Mucosa of descending colon (tissue), 3 donors: Measurements from ENCODE around the gene RUNX3. TPM values are rescaled to one million over a fixed set of nuclear protein-coding genes. Genes with fewer than 3 reads are reported as not detected.

Experiments
- ATAC-seq: fragments of 200-7000 bp; cut with Tn5 transposase; one replicate; pipeline ENCODE4 v1.9.1; 2020; ENCODE audit warnings: mild to moderate bottlenecking, moderate library complexity
- DNase-seq, 3 donors: peaks; one replicate each; pipeline ENCODE4 v3.0.0-alpha.2; 2020
- H3K36me3 ChIP-seq: fragments of 200-600 bp; one replicate; pipeline ENCODE4 v1.8.0; 2021; ENCODE audit warnings: low read depth, mild to moderate bottlenecking
- H3K4me1 ChIP-seq: fragments of 200-600 bp; one replicate; pipeline ENCODE4 v1.8.0; 2021; ENCODE audit warnings: low read depth, mild to moderate bottlenecking
- H3K4me3 ChIP-seq: fragments of 200-600 bp; one replicate; pipeline ENCODE4 v1.8.0; 2021; ENCODE audit warnings: mild to moderate bottlenecking
- H3K9me3 ChIP-seq: fragments of 200-600 bp; one replicate; pipeline ENCODE4 v1.8.0; 2021; ENCODE audit warnings: mild to moderate bottlenecking
- intact Hi-C, 2 donors: fragments of 100-400 bp; cut with DNase I in 1 of 2; cut with micrococcal nuclease in 1 of 2; formaldehyde crosslinking; loops; one replicate each; pipeline versions ENCODE4 v1.11.0 to v1.11.1; 2022; cut with DNase I, micrococcal nuclease
- total RNA-seq, 3 donors: library from RNA; stranded (reverse); fragmentation: NEBNext Ultra II Directional in 2 of 3; extraction: Animal tissue kit (Norgen Biotek cat#: 25700) in 2 of 3; gene quantifications; one replicate each; pipeline versions ENCODE4 v1.2.1 to v1.2.4, GENCODE V29; 2021 to 2023
- TF ChIP-seq, protein P1 (sequence below): fragments of 200-600 bp; IDR thresholded peaks from one replicate; pipeline ENCODE4 v1.8.0; 2022; ENCODE audit warnings: antibody characterized with exemption, mild to moderate bottlenecking
- donor health status: DM: no; HTN: no; CAD: no; lungs with moderate emphysema.
- donor health status: DM: no; HTN: no; CAD: no.
- donor health status: DM: no; HTN: yes; CAD: no.

Gene RUNX3
- total RNA-seq, 3 donors from 2014 or later = 3.2 to 6.1 (median 5.0) TPM

DNA sequence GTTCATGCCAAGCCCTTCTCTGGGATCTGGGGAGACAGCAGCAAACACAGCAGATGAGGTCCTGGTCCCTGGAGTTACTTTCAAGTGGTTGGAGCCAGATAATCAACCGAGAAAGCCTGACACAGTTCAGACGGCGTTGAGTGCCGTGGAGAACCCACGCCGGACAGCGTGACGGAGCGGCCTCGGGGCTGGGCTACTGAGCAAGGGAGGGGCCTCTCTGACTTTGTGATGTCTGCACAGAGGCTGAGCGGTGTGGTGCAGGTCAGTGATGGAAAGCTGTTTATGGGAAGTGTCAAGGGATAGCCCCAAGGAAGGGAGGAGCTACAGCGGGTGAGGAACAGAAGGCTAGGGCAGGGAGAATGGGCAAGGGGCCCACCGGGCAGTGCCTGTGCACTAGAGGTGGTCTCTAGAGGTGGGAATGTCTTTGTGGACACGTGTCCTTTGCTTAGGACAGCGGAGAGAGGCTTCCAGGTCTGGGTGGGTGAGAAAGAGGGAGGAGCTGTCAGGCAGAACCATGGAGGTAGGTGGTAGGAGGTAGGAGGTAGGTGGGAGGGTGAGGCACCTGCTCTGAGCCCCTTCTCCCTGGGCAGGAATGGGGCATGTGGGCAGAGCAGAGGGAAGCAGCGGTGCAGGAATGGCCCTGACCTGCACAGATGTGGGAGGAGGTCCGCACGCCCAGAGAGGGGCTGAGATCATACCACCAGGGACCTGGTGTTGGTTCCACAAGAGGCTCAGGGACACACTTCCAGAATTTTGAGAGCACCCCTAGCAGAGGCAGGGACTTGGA, 62.8 kb downstream of the RUNX3 start:
- Histone ChIP-seq H3K4me1 (peaks cover 20% of the 10 kb centered on the region), H3K36me3 (no peaks in the 10 kb centered on the region), H3K9me3 (no peaks in the 10 kb centered on the region), H3K4me3 (no peak overlapping the region)
- ATAC-seq = no peak
- intact Hi-C loops = no loop called here
- TF ChIP-seq, protein P1, sequence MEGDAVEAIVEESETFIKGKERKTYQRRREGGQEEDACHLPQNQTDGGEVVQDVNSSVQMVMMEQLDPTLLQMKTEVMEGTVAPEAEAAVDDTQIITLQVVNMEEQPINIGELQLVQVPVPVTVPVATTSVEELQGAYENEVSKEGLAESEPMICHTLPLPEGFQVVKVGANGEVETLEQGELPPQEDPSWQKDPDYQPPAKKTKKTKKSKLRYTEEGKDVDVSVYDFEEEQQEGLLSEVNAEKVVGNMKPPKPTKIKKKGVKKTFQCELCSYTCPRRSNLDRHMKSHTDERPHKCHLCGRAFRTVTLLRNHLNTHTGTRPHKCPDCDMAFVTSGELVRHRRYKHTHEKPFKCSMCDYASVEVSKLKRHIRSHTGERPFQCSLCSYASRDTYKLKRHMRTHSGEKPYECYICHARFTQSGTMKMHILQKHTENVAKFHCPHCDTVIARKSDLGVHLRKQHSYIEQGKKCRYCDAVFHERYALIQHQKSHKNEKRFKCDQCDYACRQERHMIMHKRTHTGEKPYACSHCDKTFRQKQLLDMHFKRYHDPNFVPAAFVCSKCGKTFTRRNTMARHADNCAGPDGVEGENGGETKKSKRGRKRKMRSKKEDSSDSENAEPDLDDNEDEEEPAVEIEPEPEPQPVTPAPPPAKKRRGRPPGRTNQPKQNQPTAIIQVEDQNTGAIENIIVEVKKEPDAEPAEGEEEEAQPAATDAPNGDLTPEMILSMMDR = no peak
- peak in 1 of 3 donors; percentile 13 for DNase-seq

DNA sequence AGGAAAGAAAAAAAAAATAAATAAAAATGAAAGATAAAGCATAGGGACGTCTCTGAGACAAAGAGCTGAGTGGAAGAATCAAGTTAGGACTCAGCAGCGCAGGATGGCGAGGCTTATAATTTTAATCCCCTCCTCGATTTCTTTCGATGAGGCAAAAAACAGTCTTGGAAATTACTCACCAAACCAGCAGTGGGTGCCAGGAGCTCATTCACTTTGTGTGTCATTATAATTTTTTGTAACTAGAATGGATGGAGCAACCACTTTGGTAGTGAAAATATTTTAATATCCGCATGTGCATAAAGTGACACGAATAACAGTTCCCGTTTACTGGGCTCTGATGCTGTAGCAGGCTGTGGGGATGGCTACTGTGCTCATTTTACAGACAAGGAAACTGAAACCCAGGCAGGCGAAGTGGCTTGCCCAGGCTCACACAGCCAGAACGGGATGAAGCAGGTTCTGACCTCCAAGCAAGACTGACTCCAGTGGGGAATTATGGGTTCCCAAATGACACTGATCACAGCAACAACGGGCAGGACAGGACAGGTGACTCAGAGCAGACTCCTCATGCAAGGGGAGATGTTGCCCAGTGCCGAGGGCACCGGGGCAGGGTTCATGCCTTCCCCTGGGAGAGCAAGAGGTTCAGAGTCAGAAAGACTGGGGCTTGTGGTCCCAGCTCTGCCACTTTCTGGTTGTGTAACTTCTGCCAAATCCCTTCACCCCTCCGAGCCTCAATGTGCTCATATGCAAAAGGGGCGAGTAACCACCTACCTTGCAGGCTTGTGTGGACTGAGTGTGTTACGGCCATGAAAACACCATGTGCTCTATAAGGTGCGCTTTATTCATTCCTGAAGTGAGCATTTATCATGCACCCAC, 63.6 kb downstream of the RUNX3 start:
- peak in 1 of 3 donors; percentile 16 for DNase-seq
- intact Hi-C loops = no loop called here
- Histone ChIP-seq H3K4me1 (peaks cover 22% of the 10 kb centered on the region), H3K4me3 (no peak overlapping the region), H3K9me3 (no peaks in the 10 kb centered on the region), H3K36me3 (no peaks in the 10 kb centered on the region)
- TF ChIP-seq, protein P1 = no peak
- ATAC-seq = peak; percentile 42

DNA sequence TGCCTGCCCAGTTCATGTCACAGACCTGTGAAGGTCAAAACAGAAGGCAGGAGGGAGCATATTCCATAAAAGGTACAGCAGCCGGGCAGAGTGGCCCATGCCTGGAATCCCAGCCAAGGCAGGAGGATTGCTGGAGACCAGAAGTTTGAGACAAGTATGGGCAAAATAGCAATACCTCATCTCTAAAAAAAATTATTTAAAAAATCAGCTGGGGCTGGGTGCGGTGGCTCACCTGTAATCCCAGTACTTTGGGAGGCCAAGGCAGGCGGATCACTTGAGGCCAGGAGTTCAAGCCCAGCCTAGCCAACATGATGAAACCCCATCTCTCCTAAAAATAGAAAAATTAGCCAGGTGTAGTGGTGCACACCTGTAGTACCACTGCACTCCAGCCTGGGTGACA, 64.5 kb downstream of the RUNX3 start:
- no peaks in the 10 kb centered on the region for H3K9me3 ChIP-seq
- intact Hi-C loops = no loop called here
- H3K4me3 ChIP-seq = no peak overlapping the region
- peaks cover 27% of the 10 kb centered on the region for H3K4me1 ChIP-seq
- TF ChIP-seq, protein P1 = no peak
- peak in 1 of 3 donors; percentile 10 for DNase-seq
- H3K36me3 ChIP-seq = no peaks in the 10 kb centered on the region
- ATAC-seq = no peak

DNA sequence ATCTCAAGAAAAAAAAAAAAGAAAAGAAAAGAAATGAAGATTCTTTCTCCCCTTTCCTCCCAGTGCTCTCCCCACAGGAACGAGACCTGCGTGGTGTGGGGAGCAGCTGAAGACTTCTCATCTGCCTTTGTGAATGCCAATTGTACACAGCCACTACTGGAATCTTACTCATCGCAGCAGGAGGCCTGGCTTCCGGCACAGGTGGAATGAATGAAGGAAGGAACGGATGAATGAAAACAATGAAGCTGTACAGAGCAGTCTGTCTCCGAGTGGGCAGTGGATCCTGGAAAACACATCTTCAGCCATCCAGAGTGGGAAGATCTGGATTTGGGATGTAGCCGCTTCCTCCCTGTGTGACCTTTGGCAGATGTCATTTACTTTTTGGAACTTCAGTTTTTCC, 64.9 kb downstream of the RUNX3 start:
- Histone ChIP-seq H3K4me3 (no peak overlapping the region), H3K9me3 (no peaks in the 10 kb centered on the region), H3K4me1 (peaks cover 27% of the 10 kb centered on the region), H3K36me3 (no peaks in the 10 kb centered on the region)
- TF ChIP-seq, protein P1 = no peak
- peak in 1 of 3 donors; percentile 14 for DNase-seq
- no peak for ATAC-seq
- intact Hi-C loops = no loop called here

DNA sequence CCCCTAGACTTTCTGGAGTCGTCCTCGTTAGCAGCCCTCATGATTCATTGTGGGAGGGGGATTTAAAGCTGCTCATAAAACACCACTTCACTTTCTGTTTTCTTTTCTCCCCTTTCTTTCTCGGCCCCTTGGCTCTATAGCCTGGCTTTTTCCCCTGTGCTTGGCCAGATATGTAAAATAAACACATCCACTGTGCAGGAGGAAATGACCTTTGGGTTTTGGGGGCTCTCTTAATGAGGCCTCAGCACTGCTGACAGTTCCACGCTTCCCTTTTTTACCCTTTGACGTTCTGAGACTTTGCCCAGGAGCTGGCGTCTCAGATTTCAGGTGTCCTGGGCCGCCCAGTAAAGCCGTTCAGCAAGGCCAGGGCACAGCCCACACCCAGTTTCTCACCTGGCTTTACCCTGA, 65.7 kb downstream of the RUNX3 start:
- TF ChIP-seq, protein P1 = no peak
- DNase-seq = peak in 2 of 3 donors; percentile 60 to 69

More for the DNA sequence above, 65.7 kb downstream of the RUNX3 start:
- Histone ChIP-seq H3K4me3 (no peak overlapping the region), H3K9me3 (no peaks in the 10 kb centered on the region), H3K36me3 (no peaks in the 10 kb centered on the region), H3K4me1 (peaks cover 20% of the 10 kb centered on the region)
- ATAC-seq = peak; percentile 74
- intact Hi-C loops = no loop called here
